ENCODE measurements around the gene SCGB1C1.

Gene SCGB1C1

GRCh38 chr11:203056-203944 lies 10.4 kb downstream of the SCGB1C1 start:
- TF ChIP-seq YY1 (IDR thresholded peaks at IDR 0.05; ENCODE audit: insufficient read depth, insufficient read length) = no peak
- no peak for TF ChIP-seq SUZ12 (IDR thresholded peaks at IDR 0.05; ENCODE audit: extremely low read depth, insufficient read depth, insufficient read length)
- no peak for TF ChIP-seq ZNF274 (IDR thresholded peaks at IDR 0.05; ENCODE audit: low read depth, low read length)
- Histone ChIP-seq H3K4me1 (ENCODE audit: insufficient read depth, insufficient read length) (peaks cover 10% of the 10 kb centered on the region), H3K9me3 (ENCODE audit: insufficient read depth, low read length) (no peaks in the 10 kb centered on the region), H3K4me3 (ENCODE audit: insufficient read length, low read depth) (no peak overlapping the region), H3K36me3 (ENCODE audit: insufficient read depth, insufficient read length, low read length) (peaks cover 58% of the 10 kb centered on the region), H3K9ac (ENCODE audit: insufficient read length, low read depth) (no peak overlapping the region), H3K27me3 (ENCODE audit: insufficient read depth, insufficient read length) (no peaks in the 10 kb centered on the region)
- DNase-seq (ENCODE audit: low read depth, low spot score) = no peak

GRCh38 chr11:203945-204586 lies 11.2 kb downstream of the SCGB1C1 start:
- H3K9ac ChIP-seq (ENCODE audit: insufficient read length, low read depth) = no peak overlapping the region
- no peak for DNase-seq (ENCODE audit: low read depth, low spot score)
- no peaks in the 10 kb centered on the region for H3K9me3 ChIP-seq (ENCODE audit: insufficient read depth, low read length)
- H3K4me1 ChIP-seq (ENCODE audit: insufficient read depth, insufficient read length) = peaks cover 10% of the 10 kb centered on the region
- no peaks in the 10 kb centered on the region for H3K27me3 ChIP-seq (ENCODE audit: insufficient read depth, insufficient read length)
- no peak overlapping the region for H3K4me3 ChIP-seq (ENCODE audit: insufficient read length, low read depth)
- no peak for TF ChIP-seq SUZ12 (IDR thresholded peaks at IDR 0.05; ENCODE audit: extremely low read depth, insufficient read depth, insufficient read length)
- TF ChIP-seq ZNF274 (IDR thresholded peaks at IDR 0.05; ENCODE audit: low read depth, low read length) = no peak
- TF ChIP-seq YY1 (IDR thresholded peaks at IDR 0.05; ENCODE audit: insufficient read depth, insufficient read length) = no peak
- peaks cover 59% of the 10 kb centered on the region for H3K36me3 ChIP-seq (ENCODE audit: insufficient read depth, insufficient read length, low read length)

GRCh38 chr11:204587-205109 lies 11.8 kb downstream of the SCGB1C1 start:
- no peaks in the 10 kb centered on the region for H3K9me3 ChIP-seq (ENCODE audit: insufficient read depth, low read length)
- H3K27me3 ChIP-seq (ENCODE audit: insufficient read depth, insufficient read length) = no peaks in the 10 kb centered on the region
- H3K4me1 ChIP-seq (ENCODE audit: insufficient read depth, insufficient read length) = peaks cover 15% of the 10 kb centered on the region
- peaks cover 65% of the 10 kb centered on the region for H3K36me3 ChIP-seq (ENCODE audit: insufficient read depth, insufficient read length, low read length)
- no peak overlapping the region for H3K4me3 ChIP-seq (ENCODE audit: insufficient read length, low read depth)
- H3K9ac ChIP-seq (ENCODE audit: insufficient read length, low read depth) = no peak overlapping the region
- no peak for TF ChIP-seq YY1 (IDR thresholded peaks at IDR 0.05; ENCODE audit: insufficient read depth, insufficient read length)
- no peak for TF ChIP-seq SUZ12 (IDR thresholded peaks at IDR 0.05; ENCODE audit: extremely low read depth, insufficient read depth, insufficient read length)
- TF ChIP-seq ZNF274 (IDR thresholded peaks at IDR 0.05; ENCODE audit: low read depth, low read length) = no peak
- DNase-seq (ENCODE audit: low read depth, low spot score) = no peak

- H3K4me1 ChIP-seq (ENCODE audit: insufficient read depth, insufficient read length) = peaks cover 21% of the 10 kb centered on the region
- no peak for TF ChIP-seq SUZ12 (IDR thresholded peaks at IDR 0.05; ENCODE audit: extremely low read depth, insufficient read depth, insufficient read length)
- no peak for DNase-seq (ENCODE audit: low read depth, low spot score)
- no peak overlapping the region for H3K4me3 ChIP-seq (ENCODE audit: insufficient read length, low read depth)
- H3K9ac ChIP-seq (ENCODE audit: insufficient read length, low read depth) = peak overlapping the region; percentile 53
- H3K9me3 ChIP-seq (ENCODE audit: insufficient read depth, low read length) = no peaks in the 10 kb centered on the region
- H3K27me3 ChIP-seq (ENCODE audit: insufficient read depth, insufficient read length) = no peaks in the 10 kb centered on the region
- H3K36me3 ChIP-seq (ENCODE audit: insufficient read depth, insufficient read length, low read length) = peaks cover 70% of the 10 kb centered on the region
Observed at GRCh38 chr11:205221-206001, 12.5 kb downstream of the SCGB1C1 start.

- TF ChIP-seq YY1 (IDR thresholded peaks at IDR 0.05; ENCODE audit: insufficient read depth, insufficient read length) (no peak), SUZ12 (IDR thresholded peaks at IDR 0.05; ENCODE audit: extremely low read depth, insufficient read depth, insufficient read length) (no peak), ZNF274 (IDR thresholded peaks at IDR 0.05; ENCODE audit: low read depth, low read length) (no peak)
- Histone ChIP-seq H3K4me3 (ENCODE audit: insufficient read length, low read depth) (peak overlapping the region; percentile 85), H3K27me3 (ENCODE audit: insufficient read depth, insufficient read length) (no peaks in the 10 kb centered on the region), H3K9ac (ENCODE audit: insufficient read length, low read depth) (peak overlapping the region; percentile 93), H3K4me1 (ENCODE audit: insufficient read depth, insufficient read length) (peaks cover 24% of the 10 kb centered on the region), H3K36me3 (ENCODE audit: insufficient read depth, insufficient read length, low read length) (peaks cover 70% of the 10 kb centered on the region), H3K9me3 (ENCODE audit: insufficient read depth, low read length) (no peaks in the 10 kb centered on the region)
- DNase-seq (ENCODE audit: low read depth, low spot score) = no peak
Observed at GRCh38 chr11:206002-206384, 13.1 kb downstream of the SCGB1C1 start.

GRCh38 chr11:206526-207207 lies 13.8 kb downstream of the SCGB1C1 start:
- Histone ChIP-seq H3K4me1 (ENCODE audit: insufficient read depth, insufficient read length) (peaks cover 27% of the 10 kb centered on the region), H3K4me3 (ENCODE audit: insufficient read length, low read depth) (peak overlapping the region; percentile 85), H3K9ac (ENCODE audit: insufficient read length, low read depth) (peak overlapping the region; percentile 93), H3K9me3 (ENCODE audit: insufficient read depth, low read length) (no peaks in the 10 kb centered on the region), H3K36me3 (ENCODE audit: insufficient read depth, insufficient read length, low read length) (peaks cover 70% of the 10 kb centered on the region), H3K27me3 (ENCODE audit: insufficient read depth, insufficient read length) (no peaks in the 10 kb centered on the region)
- no peak for DNase-seq (ENCODE audit: low read depth, low spot score)
- TF ChIP-seq YY1 (IDR thresholded peaks at IDR 0.05; ENCODE audit: insufficient read depth, insufficient read length) = no peak
- no peak for TF ChIP-seq SUZ12 (IDR thresholded peaks at IDR 0.05; ENCODE audit: extremely low read depth, insufficient read depth, insufficient read length)

All from NT2/D1 (cell line).